Calu3 (cell line): ENCODE results near the gene NR4A1. TPM values are rescaled to one million over a fixed set of nuclear protein-coding genes. Genes with fewer than 3 reads are reported as not detected.

Experiments used
- BruUV-seq: library from RNA; stranded (reverse); fragments of 400-500 nt; replicated peaks from 2 replicates; lab custom pipeline; 2021; lab: Mats Ljungman, UMichigan
- CTCF ChIA-PET: fragments of 300-600 bp; sonication (Branson Sonifier 250); formaldehyde crosslinking; loops from one replicate; lab custom pipeline; 2022; ENCODE audit warnings: antibody characterized with exemption; lab: Charles Lee
- DNase-seq: peaks from one replicate; pipeline ENCODE4 v3.0.0; 2022
- H3K27ac Mint-ChIP-seq: one replicate; pipeline ENCODE4 v1.8.0; 2022; ENCODE audit warnings: mixed read lengths; ENCODE audit not compliant: unreplicated experiment
- H3K27me3 Mint-ChIP-seq: one replicate; pipeline ENCODE4 v1.8.0; 2022; ENCODE audit warnings: mixed read lengths; ENCODE audit not compliant: unreplicated experiment
- H3K36me3 Mint-ChIP-seq: one replicate; pipeline ENCODE4 v1.8.0; 2022; ENCODE audit warnings: mild to moderate bottlenecking, moderate library complexity, mixed read lengths; ENCODE audit not compliant: insufficient read depth, unreplicated experiment
- H3K4me1 Mint-ChIP-seq: one replicate; pipeline ENCODE4 v1.8.0; 2022; ENCODE audit warnings: mild to moderate bottlenecking, low read depth, mixed read lengths; ENCODE audit not compliant: unreplicated experiment
- H3K4me3 Mint-ChIP-seq: one replicate; pipeline ENCODE4 v1.8.0; 2022; ENCODE audit warnings: mild to moderate bottlenecking, low read depth, moderate library complexity, mixed read lengths; ENCODE audit not compliant: unreplicated experiment
- H3K9me3 Mint-ChIP-seq: one replicate; pipeline ENCODE4 v1.8.0; 2022; ENCODE audit warnings: low read depth, mixed read lengths; ENCODE audit not compliant: unreplicated experiment
- CTCF ChIP-seq: fragments of 200-600 bp; IDR thresholded peaks from one replicate; pipeline ENCODE4 v1.8.0; 2022; ENCODE audit warnings: antibody characterized with exemption; ENCODE audit not compliant: unreplicated experiment
- intact Hi-C: fragments of 100-400 bp; cut with micrococcal nuclease; formaldehyde crosslinking; loops from one replicate; pipeline ENCODE4 v1.10.0; 2022; ENCODE audit not compliant: unreplicated experiment
- total RNA-seq: library from RNA; stranded (reverse); gene quantifications from 2 replicates; pipeline ENCODE4 v1.2.3, GENCODE V29; 2022

NR4A1 gene
- total RNA-seq, 1 experiment from 2014 or later: 18.9 TPM

- Mint-ChIP-seq H3K36me3 (peaks cover 17% of the 10 kb centered on the region), H3K4me1 (no peaks in the 10 kb centered on the region), H3K4me3 (no peak overlapping the region), H3K27ac (no peak overlapping the region), H3K27me3 (no peaks in the 10 kb centered on the region), H3K9me3 (no peaks in the 10 kb centered on the region)
- DNase-seq: no peak
- no peak for TF ChIP-seq CTCF
- CTCF ChIA-PET: no interaction called here
- intact Hi-C loops: no loop called here
- BruUV-seq: no TSS peak
These were observed 9.4 kb downstream of the NR4A1 start for GRCh38 chr12:52060498-52061177.

- TF ChIP-seq CTCF: no peak
- Mint-ChIP-seq H3K9me3 (no peaks in the 10 kb centered on the region), H3K27ac (no peak overlapping the region), H3K4me3 (no peak overlapping the region), H3K27me3 (peaks cover 7% of the 10 kb centered on the region), H3K36me3 (peaks cover 15% of the 10 kb centered on the region), H3K4me1 (no peaks in the 10 kb centered on the region)
- DNase-seq: peak; percentile 62
- no TSS peak for BruUV-seq
- CTCF ChIA-PET: no interaction called here
- intact Hi-C loops: no loop called here
These were observed 10.4 kb downstream of the NR4A1 start for GRCh38 chr12:52061470-52062166.

GRCh38 chr12:52062167-52063081, 11.2 kb downstream of the NR4A1 start:
- BruUV-seq: no TSS peak
- H3K4me3 Mint-ChIP-seq: no peak overlapping the region
- H3K27ac Mint-ChIP-seq: no peak overlapping the region
- H3K27me3 Mint-ChIP-seq: peaks cover 11% of the 10 kb centered on the region
- peaks cover 11% of the 10 kb centered on the region for H3K36me3 Mint-ChIP-seq
- no peak for TF ChIP-seq CTCF
- no peak for DNase-seq
- intact Hi-C loops: no loop called here
- CTCF ChIA-PET: no interaction called here
- H3K4me1 Mint-ChIP-seq: no peaks in the 10 kb centered on the region
- no peaks in the 10 kb centered on the region for H3K9me3 Mint-ChIP-seq

- H3K27ac Mint-ChIP-seq: no peak overlapping the region
- H3K4me3 Mint-ChIP-seq: no peak overlapping the region
- intact Hi-C loops: no loop called here
- TF ChIP-seq CTCF: no peak
- BruUV-seq: no TSS peak
- no peaks in the 10 kb centered on the region for H3K4me1 Mint-ChIP-seq
- DNase-seq: no peak
- CTCF ChIA-PET: no interaction called here
- H3K36me3 Mint-ChIP-seq: peaks cover 9% of the 10 kb centered on the region
- H3K9me3 Mint-ChIP-seq: no peaks in the 10 kb centered on the region
- peaks cover 11% of the 10 kb centered on the region for H3K27me3 Mint-ChIP-seq
These were observed 12.1 kb downstream of the NR4A1 start for GRCh38 chr12:52063082-52063924.
